ENCODE measurements around the gene SRGAP1. TPM values are rescaled to one million over a fixed set of nuclear protein-coding genes. Genes with fewer than 3 reads are reported as not detected.

The SRGAP1 gene
- polyA plus RNA-seq, 6 donors from 2014 or later, result 0.01 to 0.26 (median 0.05) TPM

- Mint-ChIP-seq H3K4me1 (no peaks in the 10 kb centered on the region), H3K27me3 (peaks cover 0 to 11% (median 0%) of the 10 kb centered on the region in 3 donors), H3K4me3 (no peak overlapping the region), H3K9me3 (peaks cover 0 to 2% (median 0%) of the 10 kb centered on the region in 7 donors), H3K27ac (no peak overlapping the region), H3K36me3 (no peaks in the 10 kb centered on the region)
- DNase-seq (no peak), ATAC-seq (ENCODE audit: low read depth in 2 of 2) (no peak)
Observed at GRCh38 chr12:63964301-63964700, 119.8 kb downstream of the SRGAP1 start.

GRCh38 chr12:63965936-63966605, 121.6 kb downstream of the SRGAP1 start:
- Mint-ChIP-seq H3K27me3 (peaks cover 0 to 8% (median 5%) of the 10 kb centered on the region in 3 donors), H3K4me3 (no peak overlapping the region), H3K36me3 (no peaks in the 10 kb centered on the region), H3K4me1 (no peaks in the 10 kb centered on the region), H3K27ac (no peak overlapping the region), H3K9me3 (peaks cover 0 to 2% (median 0%) of the 10 kb centered on the region in 7 donors)
- DNase-seq (no peak), ATAC-seq (ENCODE audit: low read depth in 2 of 2) (no peak)

GRCh38 chr12:63966606-63966975, 122.1 kb downstream of the SRGAP1 start:
- Mint-ChIP-seq H3K9me3 (peaks cover 0 to 2% (median 0%) of the 10 kb centered on the region in 7 donors), H3K36me3 (no peaks in the 10 kb centered on the region), H3K4me1 (no peaks in the 10 kb centered on the region), H3K27ac (no peak overlapping the region), H3K4me3 (no peak overlapping the region), H3K27me3 (peaks cover 0 to 8% (median 5%) of the 10 kb centered on the region in 3 donors)
- ATAC-seq (ENCODE audit: low read depth in 2 of 2), result no peak
- DNase-seq, result no peak

DNA sequence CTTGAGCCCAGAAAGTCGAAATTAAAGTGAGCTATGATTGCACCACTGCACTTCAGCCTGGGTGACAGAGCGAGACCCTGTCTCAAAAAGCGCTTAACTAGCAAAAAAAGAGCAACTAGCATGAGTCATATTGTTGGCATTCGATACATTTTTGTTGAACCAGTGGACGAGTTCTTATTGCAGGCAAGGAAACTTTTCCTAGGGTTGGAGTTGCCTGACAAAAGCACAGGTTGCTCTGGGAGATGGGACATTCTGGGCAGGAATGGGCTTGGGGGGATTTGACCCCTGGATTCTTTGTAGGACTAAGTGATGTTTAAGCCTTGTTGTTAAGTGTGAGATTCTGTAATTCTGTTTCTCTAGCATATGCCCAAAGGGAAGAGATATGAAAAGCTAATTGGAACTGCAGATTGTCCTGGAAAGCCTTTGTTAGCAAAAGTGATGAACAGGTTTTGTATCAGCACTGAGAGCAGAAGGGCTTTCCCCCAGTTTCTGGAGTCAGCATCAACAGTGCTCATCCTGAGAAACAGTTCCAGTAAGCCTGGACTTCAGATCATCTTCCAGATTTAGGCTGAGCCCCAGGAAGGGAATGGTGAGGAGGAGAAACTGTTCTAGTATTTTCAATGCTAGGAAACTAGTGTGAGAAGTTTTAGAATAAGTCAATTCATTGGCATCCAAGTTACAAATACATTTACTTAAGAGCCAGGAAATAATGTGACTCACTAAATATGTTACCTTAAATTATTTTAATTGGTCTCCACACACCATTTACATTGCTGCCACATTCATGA, 123.1 kb downstream of the SRGAP1 start:
- Mint-ChIP-seq H3K36me3 (no peaks in the 10 kb centered on the region), H3K4me3 (no peak overlapping the region), H3K9me3 (peaks cover 0 to 2% (median 0%) of the 10 kb centered on the region in 7 donors), H3K27me3 (peaks cover 0 to 8% (median 5%) of the 10 kb centered on the region in 3 donors), H3K27ac (no peak overlapping the region), H3K4me1 (no peaks in the 10 kb centered on the region)
- ATAC-seq (ENCODE audit: low read depth in 2 of 2), result no peak
- no peak for DNase-seq

DNA sequence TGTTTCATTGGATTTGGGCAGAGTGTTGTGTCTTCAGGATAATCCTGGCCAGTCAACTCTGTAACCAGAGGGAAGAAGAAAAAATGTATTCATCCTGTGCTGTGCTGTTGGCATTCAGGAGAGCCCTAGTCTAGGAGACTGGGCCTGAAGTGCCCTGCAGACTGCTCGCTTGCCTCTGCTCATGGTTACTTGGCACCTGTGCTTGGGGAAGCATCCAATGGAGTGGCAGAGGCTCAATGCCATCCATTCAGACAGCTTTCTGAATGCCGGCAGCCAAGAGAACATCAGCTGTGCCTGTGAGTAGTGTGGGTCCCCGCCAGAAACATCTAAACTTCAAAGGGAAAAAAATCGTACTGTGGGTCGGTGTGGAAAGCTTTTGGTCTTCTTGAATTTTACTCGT, 124.2 kb downstream of the SRGAP1 start:
- no peaks in the 10 kb centered on the region for H3K9me3 Mint-ChIP-seq
- H3K4me3 Mint-ChIP-seq, result no peak overlapping the region
- DNase-seq (no peak), ATAC-seq (ENCODE audit: low read depth in 2 of 2) (no peak)
- H3K27me3 Mint-ChIP-seq, result peaks cover 0 to 8% (median 5%) of the 10 kb centered on the region in 3 donors
- H3K4me1 Mint-ChIP-seq, result no peaks in the 10 kb centered on the region
- H3K27ac Mint-ChIP-seq, result no peak overlapping the region
- no peaks in the 10 kb centered on the region for H3K36me3 Mint-ChIP-seq

DNA sequence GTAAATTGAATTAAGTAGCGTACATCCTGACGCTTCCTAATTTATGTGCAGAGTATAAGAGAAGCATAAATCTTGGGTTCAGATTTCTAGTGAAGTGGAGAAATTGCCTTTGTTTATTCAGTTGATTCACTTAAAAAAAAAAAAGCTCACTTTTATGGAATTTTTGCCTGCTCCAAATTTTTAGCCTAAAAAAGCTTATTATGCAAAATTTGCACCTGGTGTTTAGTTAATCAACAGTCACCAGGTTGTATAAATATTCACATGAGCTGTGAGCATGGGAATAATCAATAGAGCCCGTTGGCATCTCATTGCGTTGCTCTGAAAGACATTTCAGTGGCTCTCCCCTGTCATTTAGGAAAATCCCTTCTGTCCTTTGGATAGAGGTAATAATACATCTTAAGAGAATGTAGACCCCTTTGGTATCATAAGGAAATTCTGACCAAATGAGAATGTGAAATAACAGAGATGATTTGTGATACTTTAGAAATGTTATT, 132.4 kb downstream of the SRGAP1 start:
- Mint-ChIP-seq H3K27ac (no peak overlapping the region), H3K36me3 (no peaks in the 10 kb centered on the region), H3K4me1 (no peaks in the 10 kb centered on the region), H3K4me3 (no peak overlapping the region), H3K27me3 (peaks cover 0 to 12% (median 0%) of the 10 kb centered on the region in 3 donors), H3K9me3 (no peaks in the 10 kb centered on the region)
- ATAC-seq (ENCODE audit: low read depth in 2 of 2) (no peak), DNase-seq (no peak)

DNA sequence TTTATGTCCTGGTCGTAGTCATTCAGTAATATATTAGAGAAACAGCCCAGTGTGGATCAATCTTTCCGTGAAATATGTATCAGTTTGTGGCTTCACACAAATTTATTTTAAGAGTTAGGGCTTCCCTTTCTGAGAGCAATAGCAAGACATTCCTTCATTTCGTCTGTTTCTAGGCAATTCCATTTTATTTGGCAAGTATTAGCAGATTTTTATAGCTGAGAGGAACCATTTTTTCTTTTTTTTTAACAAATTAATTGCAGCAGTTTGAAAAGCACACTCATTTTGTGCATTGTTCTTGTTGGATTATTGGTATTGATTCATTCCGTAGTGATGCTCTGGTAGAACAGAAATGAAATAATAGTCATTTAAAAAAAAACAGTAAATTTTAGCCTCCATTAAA, 132.9 kb downstream of the SRGAP1 start:
- H3K9me3 Mint-ChIP-seq, result no peaks in the 10 kb centered on the region
- DNase-seq, result no peak
- no peak overlapping the region for H3K27ac Mint-ChIP-seq

GRCh38 chr12:63978519-63978918, 134.0 kb downstream of the SRGAP1 start:
- no peak for ATAC-seq (ENCODE audit: low read depth in 2 of 2)
- no peak for DNase-seq
- H3K36me3 Mint-ChIP-seq, result no peaks in the 10 kb centered on the region

More for the DNA sequence above, 132.9 kb downstream of the SRGAP1 start:
- ATAC-seq (ENCODE audit: low read depth in 2 of 2), result no peak
- no peak overlapping the region for H3K4me3 Mint-ChIP-seq
- H3K27me3 Mint-ChIP-seq, result peaks cover 0 to 14% (median 0%) of the 10 kb centered on the region in 3 donors
- H3K36me3 Mint-ChIP-seq, result no peaks in the 10 kb centered on the region
- no peaks in the 10 kb centered on the region for H3K4me1 Mint-ChIP-seq

DNA sequence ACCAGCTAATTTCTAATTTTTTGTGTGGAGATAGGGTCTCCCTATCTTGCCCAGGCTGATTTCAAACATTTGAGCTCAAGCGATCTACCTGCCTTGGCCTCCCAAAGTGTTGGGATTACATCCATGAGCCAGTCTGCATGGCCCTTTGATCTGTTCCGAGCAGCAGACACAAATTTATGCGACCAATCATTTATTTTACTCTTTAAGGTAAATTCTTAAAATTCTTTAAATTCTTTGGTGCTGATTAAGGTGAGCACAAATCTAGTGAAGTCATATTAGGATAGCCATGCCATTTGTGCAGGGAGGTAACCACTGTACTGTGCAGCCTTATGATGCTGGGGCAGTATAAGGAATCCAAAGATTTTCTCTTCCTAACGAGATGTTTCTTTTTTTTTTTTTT, 135.7 kb downstream of the SRGAP1 start:
- peaks cover 0 to 18% (median 0%) of the 10 kb centered on the region in 3 donors for H3K27me3 Mint-ChIP-seq
- no peak overlapping the region for H3K27ac Mint-ChIP-seq
- no peaks in the 10 kb centered on the region for H3K9me3 Mint-ChIP-seq
- no peak overlapping the region for H3K4me3 Mint-ChIP-seq
- DNase-seq, result no peak
- H3K4me1 Mint-ChIP-seq, result peaks cover 3 to 4% (median 4%) of the 10 kb centered on the region in 3 donors
- H3K36me3 Mint-ChIP-seq, result no peaks in the 10 kb centered on the region
- no peak for ATAC-seq (ENCODE audit: low read depth in 2 of 2)

More at GRCh38 chr12:63978519-63978918, 134.0 kb downstream of the SRGAP1 start:
- no peaks in the 10 kb centered on the region for H3K9me3 Mint-ChIP-seq
- no peak overlapping the region for H3K27ac Mint-ChIP-seq
- H3K4me1 Mint-ChIP-seq, result no peaks in the 10 kb centered on the region
- no peak overlapping the region for H3K4me3 Mint-ChIP-seq
- H3K27me3 Mint-ChIP-seq, result peaks cover 0 to 18% (median 0%) of the 10 kb centered on the region in 3 donors

- no peak overlapping the region for H3K27ac Mint-ChIP-seq
- H3K9me3 Mint-ChIP-seq, result no peaks in the 10 kb centered on the region
- peaks cover 0 to 18% (median 0%) of the 10 kb centered on the region in 3 donors for H3K27me3 Mint-ChIP-seq
- H3K4me3 Mint-ChIP-seq, result no peak overlapping the region
- DNase-seq, result no peak
- ATAC-seq (ENCODE audit: low read depth in 2 of 2), result no peak
- H3K36me3 Mint-ChIP-seq, result no peaks in the 10 kb centered on the region
- H3K4me1 Mint-ChIP-seq, result peaks cover 4 to 6% (median 4%) of the 10 kb centered on the region in 3 donors
Observed at GRCh38 chr12:63981343-63981742, 136.8 kb downstream of the SRGAP1 start.

- Mint-ChIP-seq H3K36me3 (no peaks in the 10 kb centered on the region), H3K9me3 (no peaks in the 10 kb centered on the region), H3K4me1 (peaks cover 4 to 6% (median 4%) of the 10 kb centered on the region in 3 donors), H3K4me3 (no peak overlapping the region), H3K27ac (no peak overlapping the region), H3K27me3 (peaks cover 0 to 18% (median 0%) of the 10 kb centered on the region in 3 donors)
- DNase-seq (no peak), ATAC-seq (ENCODE audit: low read depth in 2 of 2) (no peak)
Observed at GRCh38 chr12:63982604-63983295, 138.2 kb downstream of the SRGAP1 start.

DNA sequence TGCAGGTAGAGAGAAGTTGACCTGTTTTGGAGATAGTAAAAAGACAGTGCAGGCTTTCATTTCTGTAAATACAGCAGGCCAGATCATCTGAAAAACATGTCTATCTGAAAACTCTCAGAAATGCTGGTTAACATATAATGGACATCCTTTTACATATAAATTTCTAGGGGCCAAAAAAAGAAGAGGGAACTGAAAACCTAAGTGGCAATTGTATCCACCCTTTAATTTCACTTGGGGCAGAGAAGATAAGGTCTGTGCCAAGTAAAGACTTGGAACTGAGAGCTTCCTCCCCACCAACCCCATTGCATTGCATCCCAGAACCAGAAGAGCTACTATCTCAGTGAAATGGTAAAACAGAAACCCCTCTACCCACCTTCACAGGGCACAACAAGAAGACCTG, 141.0 kb downstream of the SRGAP1 start:
- Mint-ChIP-seq H3K27me3 (peaks cover 0 to 17% (median 0%) of the 10 kb centered on the region in 3 donors), H3K4me1 (peaks cover 4 to 6% (median 4%) of the 10 kb centered on the region in 3 donors), H3K36me3 (no peaks in the 10 kb centered on the region), H3K4me3 (no peak overlapping the region), H3K27ac (no peak overlapping the region), H3K9me3 (no peaks in the 10 kb centered on the region)
- no peak for DNase-seq
- ATAC-seq (ENCODE audit: low read depth in 2 of 2), result no peak

DNA sequence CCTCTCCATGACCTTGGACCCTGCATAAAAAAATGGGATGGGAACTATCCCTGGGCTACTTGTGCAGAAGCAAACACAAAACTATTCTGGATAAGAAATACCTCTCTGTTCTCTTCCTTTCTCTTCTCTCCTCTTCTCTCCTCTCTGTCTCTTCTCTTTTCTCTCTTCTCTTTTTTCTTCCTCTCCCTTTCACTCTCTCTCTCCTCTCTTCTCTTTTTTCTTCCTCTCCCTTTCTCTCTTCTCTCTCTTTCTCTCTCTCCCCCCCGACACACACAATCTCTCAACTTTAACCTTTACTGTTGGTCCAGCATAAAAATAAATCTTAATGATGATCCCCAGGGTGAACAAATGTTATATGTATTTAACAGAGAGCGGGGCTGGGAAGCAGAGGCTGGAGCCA, 141.4 kb downstream of the SRGAP1 start:
- H3K4me1 Mint-ChIP-seq, result peaks cover 4 to 6% (median 4%) of the 10 kb centered on the region in 3 donors
- no peak for ATAC-seq (ENCODE audit: low read depth in 2 of 2)
- H3K4me3 Mint-ChIP-seq, result no peak overlapping the region
- no peaks in the 10 kb centered on the region for H3K36me3 Mint-ChIP-seq
- peak overlapping the region in 1 of 6 donors; percentile 91 for H3K27ac Mint-ChIP-seq
- no peak for DNase-seq
- H3K27me3 Mint-ChIP-seq, result peaks cover 0 to 14% (median 0%) of the 10 kb centered on the region in 3 donors
- H3K9me3 Mint-ChIP-seq, result no peaks in the 10 kb centered on the region
